ENCODE measurements around the gene CERS3. TPM values are rescaled to one million over a fixed set of nuclear protein-coding genes. Genes with fewer than 3 reads are reported as not detected.

Gene CERS3
- polyA plus RNA-seq (2011; rRNA removed) (not detected in 2 replicates), polyA minus RNA-seq (2011; rRNA and poly(A)+ RNA removed) (not detected in 2 replicates)

DNA sequence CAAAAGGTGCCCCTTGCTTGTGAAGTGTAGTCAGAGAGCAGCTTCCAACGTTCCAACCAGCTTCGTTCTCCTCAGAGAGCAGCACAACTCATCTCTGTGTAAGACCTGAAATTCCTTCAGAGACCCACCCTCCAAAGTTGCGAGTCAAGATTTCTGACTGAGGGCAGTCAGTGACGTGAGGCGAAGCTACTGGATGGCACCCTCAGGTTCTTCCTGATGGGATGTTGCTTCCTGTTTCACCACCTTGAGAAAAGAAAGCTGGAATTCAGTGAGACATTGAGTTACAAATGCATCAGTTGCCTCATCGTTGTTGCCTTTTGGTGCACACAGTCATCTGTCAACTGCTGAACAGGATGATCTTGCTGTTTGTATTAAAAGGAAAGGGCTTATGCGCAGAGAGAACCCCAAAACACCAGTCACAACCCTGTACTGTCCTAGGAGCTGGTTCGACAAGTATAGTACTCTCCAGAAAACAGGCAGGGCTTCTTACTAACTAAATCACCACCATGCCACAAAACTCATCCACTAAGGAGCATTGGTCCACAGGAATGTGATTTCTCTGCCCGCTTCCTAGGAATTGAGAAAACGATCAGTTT lies at the start of gene CERS3:
Gene CERS3, minus strand, starts transcription at position 118 of the 596 bp plus-strand sequence. CDS start 27,101 bp downstream, outside the sequence.
- CTCF ChIA-PET = no interaction called here
- DNase-seq (ENCODE audit: low read depth, low spot score) = no peak
- no peak within 1 kb of the TSS for H3K4me3 ChIP-seq (ENCODE audit: low read depth, low read length)
- POLR2A ChIA-PET = no interaction called here
- H3K9me3 ChIP-seq (ENCODE audit: control insufficient read depth, insufficient read depth, low read length) = no peaks in the 10 kb centered on the region
- TF ChIP-seq, protein P1, sequence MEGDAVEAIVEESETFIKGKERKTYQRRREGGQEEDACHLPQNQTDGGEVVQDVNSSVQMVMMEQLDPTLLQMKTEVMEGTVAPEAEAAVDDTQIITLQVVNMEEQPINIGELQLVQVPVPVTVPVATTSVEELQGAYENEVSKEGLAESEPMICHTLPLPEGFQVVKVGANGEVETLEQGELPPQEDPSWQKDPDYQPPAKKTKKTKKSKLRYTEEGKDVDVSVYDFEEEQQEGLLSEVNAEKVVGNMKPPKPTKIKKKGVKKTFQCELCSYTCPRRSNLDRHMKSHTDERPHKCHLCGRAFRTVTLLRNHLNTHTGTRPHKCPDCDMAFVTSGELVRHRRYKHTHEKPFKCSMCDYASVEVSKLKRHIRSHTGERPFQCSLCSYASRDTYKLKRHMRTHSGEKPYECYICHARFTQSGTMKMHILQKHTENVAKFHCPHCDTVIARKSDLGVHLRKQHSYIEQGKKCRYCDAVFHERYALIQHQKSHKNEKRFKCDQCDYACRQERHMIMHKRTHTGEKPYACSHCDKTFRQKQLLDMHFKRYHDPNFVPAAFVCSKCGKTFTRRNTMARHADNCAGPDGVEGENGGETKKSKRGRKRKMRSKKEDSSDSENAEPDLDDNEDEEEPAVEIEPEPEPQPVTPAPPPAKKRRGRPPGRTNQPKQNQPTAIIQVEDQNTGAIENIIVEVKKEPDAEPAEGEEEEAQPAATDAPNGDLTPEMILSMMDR (IDR thresholded peaks at IDR 0.05; ENCODE audit: low read depth, low read length) = no peak
- peaks cover under 1% of the 10 kb centered on the region for H3K27me3 ChIP-seq (ENCODE audit: control insufficient read depth, insufficient read depth, low read length)
- no peak within 1 kb of the TSS for H3K27ac ChIP-seq (ENCODE audit: low read depth, low read length)

- ChIA-PET CTCF (interaction anchor here (0.6 to 4.5 kb wide), 14 partner anchors 10 to 1301 kb away, joined by 3 to 85 read pairs (median 5); partner anchors contain the start of gene ADAMTS17), POLR2A (no interaction called here)
- no peak for DNase-seq (ENCODE audit: low read depth, low spot score)
- Histone ChIP-seq H3K27ac (ENCODE audit: low read depth, low read length) (no peak overlapping the region), H3K27me3 (ENCODE audit: control insufficient read depth, insufficient read depth, low read length) (no peaks in the 10 kb centered on the region), H3K9me3 (ENCODE audit: control insufficient read depth, insufficient read depth, low read length) (no peaks in the 10 kb centered on the region), H3K4me3 (ENCODE audit: low read depth, low read length) (no peak overlapping the region)
- TF ChIP-seq, protein P1 (IDR thresholded peaks at IDR 0.05; ENCODE audit: low read depth, low read length) = no peak
Observed at GRCh38 chr15:100573526-100573925, 44.8 kb upstream of the CERS3 start.

DNA sequence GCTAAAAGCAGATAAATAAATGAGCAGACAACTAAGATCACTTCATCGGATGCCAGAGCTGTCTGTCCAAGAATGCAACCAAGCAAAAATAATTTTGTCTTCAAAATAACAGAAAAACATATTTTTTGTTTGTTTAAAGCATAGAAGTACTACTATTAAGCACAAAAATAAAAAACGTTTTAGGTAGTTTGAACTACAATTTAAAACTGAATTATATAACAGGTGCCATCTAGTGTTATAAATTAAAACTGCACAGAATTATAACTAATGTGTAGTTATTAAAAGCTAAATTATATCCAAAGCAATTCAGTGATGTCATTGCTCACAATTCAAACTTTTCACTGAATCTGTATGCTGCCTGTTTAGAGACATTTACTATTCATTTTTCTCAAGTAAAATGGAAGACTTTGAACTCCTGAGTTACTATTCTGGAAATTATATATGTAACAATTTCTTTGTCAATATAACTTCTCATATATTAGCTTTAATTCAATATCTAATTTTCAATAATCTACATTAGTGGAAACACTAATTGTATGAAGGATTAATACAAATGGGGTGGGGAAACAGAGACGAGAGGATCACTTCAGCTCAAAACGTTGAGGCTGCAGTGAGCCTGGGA lies 43.7 kb upstream of the CERS3 start:
- H3K27ac ChIP-seq (ENCODE audit: low read depth, low read length) = no peak overlapping the region
- TF ChIP-seq, protein P1 (IDR thresholded peaks at IDR 0.05; ENCODE audit: low read depth, low read length) = peak; percentile 38
- no peaks in the 10 kb centered on the region for H3K27me3 ChIP-seq (ENCODE audit: control insufficient read depth, insufficient read depth, low read length)
- H3K4me3 ChIP-seq (ENCODE audit: low read depth, low read length) = no peak overlapping the region
- CTCF ChIA-PET = interaction anchor here (0.5 to 4.5 kb wide), 21 partner anchors 9 to 1300 kb away, joined by 3 to 85 read pairs (median 4); partner anchors contain the start of genes ADAMTS17, ASB7 and LINS1
- no peak for DNase-seq (ENCODE audit: low read depth, low spot score)
- POLR2A ChIA-PET = interaction anchor here (1.0 kb wide), 1 partner anchor 9 kb away, joined by 3 read pairs; no protein-coding TSS in a partner anchor
- H3K9me3 ChIP-seq (ENCODE audit: control insufficient read depth, insufficient read depth, low read length) = no peaks in the 10 kb centered on the region

DNA sequence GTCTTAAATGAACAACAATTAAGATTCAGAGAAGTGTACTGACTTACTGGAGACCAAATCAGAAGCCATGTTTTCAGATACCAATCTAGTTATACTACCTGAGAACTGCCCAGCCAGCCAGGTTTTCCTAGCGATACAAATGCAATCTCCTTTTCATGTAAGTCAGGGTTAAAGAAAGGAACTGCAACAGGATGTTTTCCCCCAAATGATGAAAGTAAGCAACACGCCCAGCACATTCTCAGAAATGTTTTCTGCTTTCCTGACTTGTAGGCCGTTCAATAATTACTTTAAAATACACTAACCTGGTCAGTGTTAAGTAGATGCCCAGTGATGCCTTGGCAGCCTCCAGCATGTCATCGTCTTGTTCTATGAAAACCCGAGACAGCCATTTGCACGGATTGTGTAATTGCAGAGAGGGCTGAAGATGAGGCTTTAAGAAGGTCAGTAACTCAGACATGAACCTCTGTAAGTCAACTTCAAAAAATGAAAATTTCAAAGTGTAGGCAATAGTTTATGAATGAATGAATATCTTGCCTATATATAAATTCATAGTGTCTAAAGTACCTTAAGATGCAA lies 42.9 kb upstream of the CERS3 start:
- no peak overlapping the region for H3K27ac ChIP-seq (ENCODE audit: low read depth, low read length)
- no peaks in the 10 kb centered on the region for H3K27me3 ChIP-seq (ENCODE audit: control insufficient read depth, insufficient read depth, low read length)
- POLR2A ChIA-PET = interaction anchor here (1.0 kb wide), 1 partner anchor 8 kb away, joined by 3 read pairs; no protein-coding TSS in a partner anchor
- no peak for DNase-seq (ENCODE audit: low read depth, low spot score)
- no peak overlapping the region for H3K4me3 ChIP-seq (ENCODE audit: low read depth, low read length)
- H3K9me3 ChIP-seq (ENCODE audit: control insufficient read depth, insufficient read depth, low read length) = no peaks in the 10 kb centered on the region
- TF ChIP-seq, protein P1 (IDR thresholded peaks at IDR 0.05; ENCODE audit: low read depth, low read length) = no peak
- CTCF ChIA-PET = interaction anchor here (0.9 to 4.5 kb wide), 15 partner anchors 8 to 1299 kb away, joined by 3 to 85 read pairs (median 4); partner anchors contain the start of genes ADAMTS17, ASB7 and LINS1

All from AG04450 (cell line).